Lower lobe of right lung (tissue), 2 donors: ENCODE measurements around the gene ARL16. TPM values are rescaled to one million over a fixed set of nuclear protein-coding genes. Genes with fewer than 3 reads are reported as not detected.

Source experiments
- ATAC-seq, 2 donors: fragments of 200-7000 bp; cut with Tn5 transposase; one replicate each; pipeline ENCODE4 v1.9.1; 2020 to 2022; ENCODE audit warnings: mild to moderate bottlenecking in 2 of 2, moderate library complexity in 2 of 2
- DNase-seq: peaks from one replicate; pipeline ENCODE4 v3.0.0-alpha.2; 2020
- H3K27ac ChIP-seq: fragments of 200-600 bp; one replicate; pipeline ENCODE4 v1.8.0; 2022
- H3K27me3 ChIP-seq: fragments of 200-600 bp; one replicate; pipeline ENCODE4 v1.8.0; 2022; ENCODE audit warnings: low read depth
- H3K36me3 ChIP-seq: fragments of 200-600 bp; one replicate; pipeline ENCODE4 v1.8.0; 2022; ENCODE audit warnings: mild to moderate bottlenecking
- H3K4me1 ChIP-seq: fragments of 200-600 bp; one replicate; pipeline ENCODE4 v1.8.0; 2022
- H3K4me3 ChIP-seq: fragments of 200-600 bp; one replicate; pipeline ENCODE4 v1.8.0; 2022; ENCODE audit warnings: mild to moderate bottlenecking
- H3K9me3 ChIP-seq: fragments of 200-600 bp; one replicate; pipeline ENCODE4 v1.8.0; 2022
- intact Hi-C: fragments of 100-400 bp; cut with DNase I; formaldehyde crosslinking; loops from one replicate; pipeline ENCODE4 v1.11.0; 2022
- total RNA-seq: library from RNA; stranded (reverse); fragmentation: NEBNext Ultra II Directional; extraction: Animal tissue kit (Norgen Biotek cat#: 25700); gene quantifications from one replicate; pipeline ENCODE4 v1.2.1, GENCODE V29; 2021
- TF ChIP-seq, protein P1 (sequence below): fragments of 200-600 bp; IDR thresholded peaks from one replicate; pipeline ENCODE4 v1.8.0; 2022; ENCODE audit warnings: antibody characterized with exemption, mild to moderate bottlenecking
- donor health status: DM: no; HTN: yes; CAD: no; lungs with severe emphysema.

ARL16 gene
- total RNA-seq, 1 donor from 2014 or later: 19.0 TPM

GRCh38 chr17:81697261-81698044, 13.9 kb upstream of the ARL16 start:
- Histone ChIP-seq H3K4me1 (peaks cover 21% of the 10 kb centered on the region), H3K4me3 (no peak overlapping the region), H3K27ac (no peak overlapping the region), H3K27me3 (no peaks in the 10 kb centered on the region), H3K36me3 (peaks cover 92% of the 10 kb centered on the region), H3K9me3 (no peaks in the 10 kb centered on the region)
- intact Hi-C loops: no loop called here
- TF ChIP-seq, protein P1, sequence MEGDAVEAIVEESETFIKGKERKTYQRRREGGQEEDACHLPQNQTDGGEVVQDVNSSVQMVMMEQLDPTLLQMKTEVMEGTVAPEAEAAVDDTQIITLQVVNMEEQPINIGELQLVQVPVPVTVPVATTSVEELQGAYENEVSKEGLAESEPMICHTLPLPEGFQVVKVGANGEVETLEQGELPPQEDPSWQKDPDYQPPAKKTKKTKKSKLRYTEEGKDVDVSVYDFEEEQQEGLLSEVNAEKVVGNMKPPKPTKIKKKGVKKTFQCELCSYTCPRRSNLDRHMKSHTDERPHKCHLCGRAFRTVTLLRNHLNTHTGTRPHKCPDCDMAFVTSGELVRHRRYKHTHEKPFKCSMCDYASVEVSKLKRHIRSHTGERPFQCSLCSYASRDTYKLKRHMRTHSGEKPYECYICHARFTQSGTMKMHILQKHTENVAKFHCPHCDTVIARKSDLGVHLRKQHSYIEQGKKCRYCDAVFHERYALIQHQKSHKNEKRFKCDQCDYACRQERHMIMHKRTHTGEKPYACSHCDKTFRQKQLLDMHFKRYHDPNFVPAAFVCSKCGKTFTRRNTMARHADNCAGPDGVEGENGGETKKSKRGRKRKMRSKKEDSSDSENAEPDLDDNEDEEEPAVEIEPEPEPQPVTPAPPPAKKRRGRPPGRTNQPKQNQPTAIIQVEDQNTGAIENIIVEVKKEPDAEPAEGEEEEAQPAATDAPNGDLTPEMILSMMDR: no peak
- no peak for DNase-seq
- no peak for ATAC-seq

DNA sequence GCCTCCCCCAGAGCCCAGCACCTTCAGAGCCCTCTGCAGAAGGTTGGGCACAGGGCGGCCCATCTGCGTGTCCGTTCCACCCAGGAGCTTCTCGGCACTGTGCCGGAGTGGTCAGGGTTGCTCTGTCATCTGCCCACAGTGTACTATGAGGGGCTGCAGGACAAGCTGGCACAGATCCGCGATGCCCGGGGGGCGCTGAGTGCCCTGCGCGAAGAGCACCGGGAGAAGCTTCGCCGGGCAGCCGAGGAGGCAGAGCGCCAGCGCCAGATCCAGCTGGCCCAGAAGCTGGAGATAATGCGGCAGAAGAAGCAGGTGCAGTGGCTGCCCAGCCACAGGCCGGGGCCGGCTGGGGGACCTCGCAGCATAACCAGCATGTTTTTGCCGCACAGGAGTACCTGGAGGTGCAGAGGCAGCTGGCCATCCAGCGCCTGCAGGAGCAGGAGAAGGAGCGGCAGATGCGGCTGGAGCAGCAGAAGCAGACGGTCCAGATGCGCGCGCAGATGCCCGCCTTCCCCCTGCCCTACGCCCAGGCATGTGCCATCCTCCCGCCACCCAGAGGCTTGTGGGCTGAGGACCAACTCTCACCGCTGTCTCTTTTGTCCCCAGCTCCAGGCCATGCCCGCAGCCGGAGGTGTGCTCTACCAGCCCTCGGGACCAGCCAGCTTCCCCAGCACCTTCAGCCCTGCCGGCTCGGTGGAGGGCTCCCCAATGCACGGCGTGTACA, 12.8 kb upstream of the ARL16 start:
- Histone ChIP-seq H3K9me3 (no peaks in the 10 kb centered on the region), H3K36me3 (peaks cover 96% of the 10 kb centered on the region), H3K27me3 (no peaks in the 10 kb centered on the region), H3K27ac (no peak overlapping the region), H3K4me1 (peaks cover 11% of the 10 kb centered on the region), H3K4me3 (no peak overlapping the region)
- no peak for DNase-seq
- intact Hi-C loops: no loop called here
- no peak for ATAC-seq
- TF ChIP-seq, protein P1: no peak

DNA sequence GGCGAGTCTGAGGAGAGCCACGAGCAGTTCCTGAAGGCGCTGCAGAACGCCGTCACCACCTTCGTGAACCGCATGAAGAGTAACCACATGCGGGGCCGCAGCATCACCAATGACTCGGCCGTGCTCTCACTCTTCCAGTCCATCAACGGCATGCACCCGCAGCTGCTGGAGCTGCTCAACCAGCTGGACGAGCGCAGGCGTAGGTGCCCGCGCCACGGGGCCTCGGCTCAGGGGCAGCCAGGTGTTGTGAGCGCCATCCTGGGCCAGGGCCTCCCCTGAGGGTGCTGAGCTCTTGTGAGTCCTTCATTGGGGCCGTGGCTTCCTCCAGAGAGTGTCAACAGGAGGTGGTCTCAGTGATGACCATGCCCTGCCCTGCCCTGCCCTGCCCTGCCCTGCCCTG, 12.2 kb upstream of the ARL16 start:
- peaks cover 5% of the 10 kb centered on the region for H3K4me1 ChIP-seq
- ATAC-seq (no peak), DNase-seq (no peak)
- intact Hi-C loops: no loop called here
- H3K27ac ChIP-seq: no peak overlapping the region
- H3K9me3 ChIP-seq: no peaks in the 10 kb centered on the region
- H3K4me3 ChIP-seq: no peak overlapping the region
- peaks cover 96% of the 10 kb centered on the region for H3K36me3 ChIP-seq
- H3K27me3 ChIP-seq: no peaks in the 10 kb centered on the region
- TF ChIP-seq, protein P1: no peak

- intact Hi-C loops: no loop called here
- no peak for DNase-seq
- H3K9me3 ChIP-seq: no peaks in the 10 kb centered on the region
- H3K4me1 ChIP-seq: no peaks in the 10 kb centered on the region
- TF ChIP-seq, protein P1: no peak
- no peak overlapping the region for H3K27ac ChIP-seq
- H3K4me3 ChIP-seq: no peak overlapping the region
- H3K36me3 ChIP-seq: peaks cover 97% of the 10 kb centered on the region
- ATAC-seq: peak in 1 of 2 donors; percentile 10
- no peaks in the 10 kb centered on the region for H3K27me3 ChIP-seq
Observed at GRCh38 chr17:81695211-81695610, 11.6 kb upstream of the ARL16 start.

GRCh38 chr17:81694810-81695209, 11.2 kb upstream of the ARL16 start:
- no peak overlapping the region for H3K27ac ChIP-seq
- no peaks in the 10 kb centered on the region for H3K27me3 ChIP-seq
- H3K9me3 ChIP-seq: no peaks in the 10 kb centered on the region
- no peaks in the 10 kb centered on the region for H3K4me1 ChIP-seq
- intact Hi-C loops: no loop called here
- TF ChIP-seq, protein P1: no peak
- H3K4me3 ChIP-seq: no peak overlapping the region
- no peak for DNase-seq
- no peak for ATAC-seq
- H3K36me3 ChIP-seq: peaks cover 100% of the 10 kb centered on the region
